Measurements from ENCODE around the gene TDP2.

- no peak for TF ChIP-seq CTCF (IDR thresholded peaks at IDR 0.05; ENCODE audit: low read length)
- no peak for TF ChIP-seq EZH2 (IDR thresholded peaks at IDR 0.05; ENCODE audit: borderline replicate concordance, low read length)
Observed at GRCh38 chr6:24648276-24648675, 18.4 kb downstream of the TDP2 start.

Data from OCI-LY1 (cell line).